Osteoblast (primary cell): Measurements from ENCODE around the gene DNAH8. TPM values are rescaled to one million over a fixed set of nuclear protein-coding genes. Genes with fewer than 3 reads are reported as not detected.

Experiments used
- DNase-seq: peaks from one replicate; pipeline ENCODE4 v3.0.0; 2011; ENCODE audit warnings: low spot score, mixed read lengths; ENCODE audit not compliant: insufficient read length; ENCODE audit errors: missing footprints
- H2AFZ ChIP-seq: 2 replicates; pipeline ENCODE4 v1.6.0; 2011; ENCODE audit warnings: mild to moderate bottlenecking, low read length
- H3K27ac ChIP-seq: 2 replicates; pipeline ENCODE4 v1.5.1; 2011; ENCODE audit warnings: mild to moderate bottlenecking, low read depth, low read length, moderate library complexity
- H3K27me3 ChIP-seq: 2 replicates; pipeline ENCODE4 v1.6.0; 2012; ENCODE audit warnings: mild to moderate bottlenecking, control low read depth, inconsistent platforms, low read length, moderate library complexity; ENCODE audit not compliant: insufficient read depth
- H3K36me3 ChIP-seq: 2 replicates; pipeline ENCODE4 v1.5.1; 2011; ENCODE audit warnings: mild to moderate bottlenecking, low read length, control low read depth, moderate library complexity; ENCODE audit not compliant: insufficient read depth
- H3K4me1 ChIP-seq: 2 replicates; pipeline ENCODE4 v1.5.1; 2011; ENCODE audit warnings: mild to moderate bottlenecking, low read length, control low read depth, moderate library complexity; ENCODE audit not compliant: insufficient read depth
- H3K4me2 ChIP-seq: 2 replicates; pipeline ENCODE4 v1.6.0; 2011; ENCODE audit warnings: mild to moderate bottlenecking, low read length; ENCODE audit not compliant: insufficient read depth
- H3K4me3 ChIP-seq: fragments of 200-600 bp; sonication (generic); 3 replicates; pipeline ENCODE4 v1.5.1; 2012; ENCODE audit warnings: mild to moderate bottlenecking, low read length, inconsistent platforms; ENCODE audit not compliant: insufficient read depth
- H3K79me2 ChIP-seq: 2 replicates; pipeline ENCODE4 v1.6.0; 2012; ENCODE audit warnings: mild to moderate bottlenecking, low read length, control low read depth, inconsistent platforms; ENCODE audit not compliant: insufficient read depth
- H3K9me3 ChIP-seq: 2 replicates; pipeline ENCODE4 v1.5.1; 2011; ENCODE audit warnings: low read depth, low read length, control low read depth
- H4K20me1 ChIP-seq: 2 replicates; pipeline ENCODE4 v1.6.0; 2012; ENCODE audit warnings: mild to moderate bottlenecking, low read length, control low read depth; ENCODE audit not compliant: insufficient read depth
- total RNA-seq: library from RNA; depleted of rRNA; stranded (reverse); fragments of >200 nt; gene quantifications from 2 replicates; pipeline ENCODE4 v1.2.3, GENCODE V29; 2012
- TF ChIP-seq, protein P1 (sequence below): IDR thresholded peaks from 2 replicates; pipeline ENCODE4 v1.5.1; 2011; ENCODE audit warnings: mild to moderate bottlenecking, low read depth, low read length, moderate library complexity; ENCODE audit errors: extremely low read depth

DNAH8 gene
- total RNA-seq, 1 donor, result 0.36 TPM

DNA sequence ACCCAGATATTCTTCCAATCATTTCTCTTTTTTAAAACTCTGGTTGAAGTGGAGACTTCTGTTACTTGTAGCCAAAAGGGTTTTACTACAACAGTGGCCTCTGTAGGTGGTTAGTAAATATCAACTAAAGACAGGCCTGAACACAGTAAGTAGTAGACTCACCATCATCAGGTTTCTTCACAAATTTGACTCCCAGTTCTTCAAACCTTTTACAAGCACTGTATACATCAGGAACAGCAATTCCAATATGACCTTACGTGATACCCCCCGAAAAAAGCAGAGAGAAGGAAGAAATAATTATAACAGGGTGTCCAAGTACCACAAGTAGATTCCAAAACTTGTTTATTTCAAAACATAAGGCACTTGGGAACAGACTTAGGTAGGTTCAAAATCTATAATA is 33.3 kb upstream of the DNAH8 start:
- Histone ChIP-seq H3K4me1 (no peaks in the 10 kb centered on the region), H3K36me3 (peaks cover 27% of the 10 kb centered on the region), H3K27me3 (no peaks in the 10 kb centered on the region), H4K20me1 (no peaks in the 10 kb centered on the region), H3K4me2 (no peak overlapping the region), H3K27ac (no peak overlapping the region), H3K9me3 (no peaks in the 10 kb centered on the region), H3K79me2 (peaks cover 11% of the 10 kb centered on the region), H3K4me3 (no peak overlapping the region), H2AFZ (no peak overlapping the region)
- DNase-seq, result no peak
- TF ChIP-seq, protein P1, sequence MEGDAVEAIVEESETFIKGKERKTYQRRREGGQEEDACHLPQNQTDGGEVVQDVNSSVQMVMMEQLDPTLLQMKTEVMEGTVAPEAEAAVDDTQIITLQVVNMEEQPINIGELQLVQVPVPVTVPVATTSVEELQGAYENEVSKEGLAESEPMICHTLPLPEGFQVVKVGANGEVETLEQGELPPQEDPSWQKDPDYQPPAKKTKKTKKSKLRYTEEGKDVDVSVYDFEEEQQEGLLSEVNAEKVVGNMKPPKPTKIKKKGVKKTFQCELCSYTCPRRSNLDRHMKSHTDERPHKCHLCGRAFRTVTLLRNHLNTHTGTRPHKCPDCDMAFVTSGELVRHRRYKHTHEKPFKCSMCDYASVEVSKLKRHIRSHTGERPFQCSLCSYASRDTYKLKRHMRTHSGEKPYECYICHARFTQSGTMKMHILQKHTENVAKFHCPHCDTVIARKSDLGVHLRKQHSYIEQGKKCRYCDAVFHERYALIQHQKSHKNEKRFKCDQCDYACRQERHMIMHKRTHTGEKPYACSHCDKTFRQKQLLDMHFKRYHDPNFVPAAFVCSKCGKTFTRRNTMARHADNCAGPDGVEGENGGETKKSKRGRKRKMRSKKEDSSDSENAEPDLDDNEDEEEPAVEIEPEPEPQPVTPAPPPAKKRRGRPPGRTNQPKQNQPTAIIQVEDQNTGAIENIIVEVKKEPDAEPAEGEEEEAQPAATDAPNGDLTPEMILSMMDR, result no peak

DNA sequence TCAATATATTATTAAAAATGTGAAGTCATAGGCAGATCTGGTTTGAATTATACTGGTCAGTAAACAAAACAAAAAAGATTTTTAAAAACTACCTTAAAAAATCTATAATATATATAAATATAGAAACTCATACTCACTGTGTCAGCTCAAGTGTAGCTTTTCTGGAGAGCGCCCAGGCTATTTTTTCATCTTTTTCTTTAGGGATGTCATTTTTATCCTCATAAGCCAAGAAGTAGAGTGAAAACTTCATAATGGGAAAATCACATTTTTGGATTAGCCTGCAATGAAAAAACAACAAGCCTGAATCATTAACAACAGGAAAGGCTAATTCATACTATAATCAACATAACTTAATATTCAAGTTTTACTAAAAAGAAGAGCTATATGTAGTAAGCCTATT is 30.9 kb upstream of the DNAH8 start:
- no peak overlapping the region for H3K4me3 ChIP-seq
- DNase-seq, result no peak
- no peaks in the 10 kb centered on the region for H3K9me3 ChIP-seq
- H3K27me3 ChIP-seq, result no peaks in the 10 kb centered on the region
- no peaks in the 10 kb centered on the region for H3K4me1 ChIP-seq
- H4K20me1 ChIP-seq, result peaks cover 8% of the 10 kb centered on the region
- TF ChIP-seq, protein P1, result no peak
- H3K4me2 ChIP-seq, result no peak overlapping the region
- no peak overlapping the region for H2AFZ ChIP-seq
- no peak overlapping the region for H3K27ac ChIP-seq
- peaks cover 23% of the 10 kb centered on the region for H3K36me3 ChIP-seq
- H3K79me2 ChIP-seq, result peaks cover 28% of the 10 kb centered on the region

DNA sequence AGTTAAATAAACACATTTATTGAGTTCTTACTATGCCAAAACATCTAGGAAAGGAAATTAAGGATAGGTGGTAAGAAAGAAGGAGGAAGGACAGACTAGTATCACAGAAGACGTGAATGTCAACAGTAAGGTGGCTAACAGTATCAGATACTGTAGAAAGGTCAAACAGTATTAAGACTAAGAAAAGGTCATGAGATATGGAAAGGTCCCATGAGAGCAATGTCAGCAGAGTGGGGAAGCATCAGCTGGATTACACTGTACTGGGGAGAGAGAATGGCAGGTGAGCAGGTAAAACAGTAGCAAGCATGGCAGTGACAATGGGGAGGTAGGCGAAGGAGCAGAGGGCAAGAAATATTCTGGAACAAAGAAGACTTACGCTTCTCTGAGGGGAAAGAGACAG is 30.2 kb upstream of the DNAH8 start:
- Histone ChIP-seq H3K4me3 (no peak overlapping the region), H3K27ac (no peak overlapping the region), H3K4me2 (no peak overlapping the region), H4K20me1 (peaks cover 8% of the 10 kb centered on the region), H3K79me2 (peaks cover 32% of the 10 kb centered on the region), H3K27me3 (no peaks in the 10 kb centered on the region), H3K9me3 (no peaks in the 10 kb centered on the region), H3K36me3 (peaks cover 23% of the 10 kb centered on the region), H2AFZ (no peak overlapping the region), H3K4me1 (no peaks in the 10 kb centered on the region)
- TF ChIP-seq, protein P1, result no peak
- DNase-seq, result no peak

DNA sequence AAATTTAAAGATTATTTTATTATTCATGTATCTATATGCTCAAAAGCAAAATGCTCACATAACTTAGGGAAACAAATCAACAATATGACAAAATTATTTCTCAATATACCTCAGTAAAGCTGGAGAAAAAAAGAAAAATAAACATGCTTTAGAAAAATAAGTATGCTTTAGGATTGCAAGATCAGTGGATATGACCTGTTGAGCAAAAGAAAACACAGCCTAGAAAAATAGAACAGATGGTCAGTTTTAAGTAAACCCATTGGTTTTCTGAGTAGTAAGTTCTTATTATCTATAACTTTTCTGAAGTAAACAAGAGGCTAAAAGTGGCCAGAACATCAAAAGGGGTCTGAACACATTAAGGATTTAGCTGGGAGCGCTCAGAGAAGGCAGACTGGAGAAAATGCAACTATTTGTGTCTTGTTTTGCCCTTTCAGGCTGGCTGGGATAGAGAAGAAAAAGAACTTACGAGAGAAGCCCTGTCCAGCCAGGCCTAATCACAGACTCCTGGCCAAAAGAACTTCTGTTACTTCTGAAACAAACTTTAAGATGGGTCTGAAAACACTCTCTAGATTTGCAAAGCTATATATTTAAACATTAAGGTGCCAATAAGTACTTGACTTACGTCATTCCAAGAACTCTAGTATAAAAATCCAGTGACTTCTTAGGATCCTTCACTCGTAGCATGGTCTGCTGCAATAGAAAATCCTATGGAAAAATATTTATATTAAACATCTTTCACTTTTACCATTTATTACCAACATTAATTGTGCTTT is 28.7 kb upstream of the DNAH8 start:
- TF ChIP-seq, protein P1, result no peak
- Histone ChIP-seq H3K36me3 (peaks cover 20% of the 10 kb centered on the region), H4K20me1 (peaks cover 10% of the 10 kb centered on the region), H3K9me3 (no peaks in the 10 kb centered on the region), H2AFZ (no peak overlapping the region), H3K4me3 (no peak overlapping the region), H3K27ac (no peak overlapping the region), H3K4me2 (no peak overlapping the region), H3K4me1 (no peaks in the 10 kb centered on the region), H3K27me3 (no peaks in the 10 kb centered on the region), H3K79me2 (peaks cover 45% of the 10 kb centered on the region)
- no peak for DNase-seq
